ENCODE data around the gene NUP214. TPM values are rescaled to one million over a fixed set of nuclear protein-coding genes. Genes with fewer than 3 reads are reported as not detected.
"Not testable (repeated sequence)": the region's sequence is repeated elsewhere in the genome, so short reads cannot be mapped to it uniquely, and the experiment has no call there.

Gene NUP214
- total RNA-seq, 1 donor, result 16.4 TPM

- no peak overlapping the region for H3K4me3 ChIP-seq (ENCODE audit: low read depth, low read length)
- no peak for DNase-seq (ENCODE audit: low read depth)
- no peak for TF ChIP-seq CTCF (IDR thresholded peaks at IDR 0.05; ENCODE audit: insufficient read depth, low read depth, low read length)
These were observed 114.0 kb downstream of the NUP214 start for GRCh38 chr9:131239161-131239975.

GRCh38 chr9:131240047-131240921 lies 114.9 kb downstream of the NUP214 start:
- DNase-seq (ENCODE audit: low read depth), result no peak
- H3K4me3 ChIP-seq (ENCODE audit: low read depth, low read length), result no peak overlapping the region
- no peak for TF ChIP-seq CTCF (IDR thresholded peaks at IDR 0.05; ENCODE audit: insufficient read depth, low read depth, low read length)

- not testable (repeated sequence) for DNase-seq (ENCODE audit: low read depth); H3K4me3 ChIP-seq (ENCODE audit: low read depth, low read length)
These were observed 118.9 kb downstream of the NUP214 start for GRCh38 chr9:131244331-131244730.

GRCh38 chr9:131246618-131247017 lies 121.2 kb downstream of the NUP214 start:
- DNase-seq (ENCODE audit: low read depth), result no peak
- TF ChIP-seq CTCF (IDR thresholded peaks at IDR 0.05; ENCODE audit: insufficient read depth, low read depth, low read length), result no peak
- no peak overlapping the region for H3K4me3 ChIP-seq (ENCODE audit: low read depth, low read length)

GRCh38 chr9:131252120-131252519 lies 126.7 kb downstream of the NUP214 start:
- TF ChIP-seq CTCF (IDR thresholded peaks at IDR 0.05; ENCODE audit: insufficient read depth, low read depth, low read length), result no peak
- no peak for DNase-seq (ENCODE audit: low read depth)
- no peak overlapping the region for H3K4me3 ChIP-seq (ENCODE audit: low read depth, low read length)

- no peak for TF ChIP-seq CTCF (IDR thresholded peaks at IDR 0.05; ENCODE audit: insufficient read depth, low read depth, low read length)
- no peak overlapping the region for H3K4me3 ChIP-seq (ENCODE audit: low read depth, low read length)
- peak; percentile 34 for DNase-seq (ENCODE audit: low read depth)
These were observed 128.6 kb downstream of the NUP214 start for GRCh38 chr9:131253891-131254491.

GRCh38 chr9:131254626-131255025 lies 129.2 kb downstream of the NUP214 start:
- no peak for DNase-seq (ENCODE audit: low read depth)
- no peak overlapping the region for H3K4me3 ChIP-seq (ENCODE audit: low read depth, low read length)
- TF ChIP-seq CTCF (IDR thresholded peaks at IDR 0.05; ENCODE audit: insufficient read depth, low read depth, low read length), result no peak
